Right ventricle myocardium superior (tissue), 1 donor: ENCODE data around the gene MUC7. TPM values are rescaled to one million over a fixed set of nuclear protein-coding genes. Genes with fewer than 3 reads are reported as not detected.

Experiments used
- ATAC-seq: fragments of 200-7000 bp; cut with Tn5 transposase; one replicate; pipeline ENCODE4 v1.9.1; 2020; ENCODE audit warnings: mild to moderate bottlenecking; ENCODE audit not compliant: poor library complexity
- DNase-seq: peaks from one replicate; pipeline ENCODE4 v3.0.0-alpha.2; 2020
- intact Hi-C: fragments of 100-400 bp; cut with DNase I; formaldehyde crosslinking; loops from one replicate; pipeline ENCODE4 v1.11.2; 2022
- total RNA-seq: library from RNA; stranded (reverse); fragmentation: NEBNext Ultra II Directional; extraction: Animal tissue kit (Norgen Biotek cat#: 25700); gene quantifications from one replicate; pipeline ENCODE4 v1.2.1, GENCODE V29; 2021
- donor health status: DM: no; HTN: yes; CAD: no; lungs with severe emphysema.

MUC7 gene
- total RNA-seq, 1 donor from 2014 or later: not detected

GRCh38 chr4:70522626-70523025, 50.6 kb downstream of the MUC7 start:
- ATAC-seq: no peak
- intact Hi-C loops: no loop called here
- DNase-seq: no peak

GRCh38 chr4:70530997-70531396, 59.0 kb downstream of the MUC7 start:
- DNase-seq: no peak
- intact Hi-C loops: no loop called here
- no peak for ATAC-seq

- intact Hi-C loops: no loop called here
- no peak for DNase-seq
- ATAC-seq: no peak
Observed at GRCh38 chr4:70531981-70532380, 60.0 kb downstream of the MUC7 start.

Other genes starting within 250 kb of the MUC7 start
- gene FDCSP, start 246.1 kb upstream of the MUC7 start, total RNA-seq: not detected
- gene CSN3, start 229.6 kb upstream of the MUC7 start, total RNA-seq: not detected
- not detected for gene CABS1, start 137.2 kb upstream of the MUC7 start, total RNA-seq
- gene SMR3A, start 111.4 kb upstream of the MUC7 start, total RNA-seq: not detected
- gene SMR3B, start 89.1 kb upstream of the MUC7 start, total RNA-seq: not detected
- gene OPRPN, start 74.3 kb upstream of the MUC7 start, total RNA-seq: not detected
- gene AMTN, start 46.4 kb downstream of the MUC7 start, total RNA-seq: not detected
- not detected for gene AMBN, start 120.1 kb downstream of the MUC7 start, total RNA-seq
- gene ENAM, start 156.5 kb downstream of the MUC7 start, total RNA-seq: 3.8 TPM
- gene JCHAIN, start 194.3 kb downstream of the MUC7 start, total RNA-seq: 4.4 TPM
- gene UTP3, start 216.3 kb downstream of the MUC7 start, total RNA-seq: 15.0 TPM
- gene RUFY3, start 249.8 kb downstream of the MUC7 start, total RNA-seq: 19.4 TPM